ENCODE measurements around the gene MIA.
"Not testable (repeated sequence)": the region's sequence is repeated elsewhere in the genome, so short reads cannot be mapped to it uniquely, and the experiment has no call there.

DNA sequence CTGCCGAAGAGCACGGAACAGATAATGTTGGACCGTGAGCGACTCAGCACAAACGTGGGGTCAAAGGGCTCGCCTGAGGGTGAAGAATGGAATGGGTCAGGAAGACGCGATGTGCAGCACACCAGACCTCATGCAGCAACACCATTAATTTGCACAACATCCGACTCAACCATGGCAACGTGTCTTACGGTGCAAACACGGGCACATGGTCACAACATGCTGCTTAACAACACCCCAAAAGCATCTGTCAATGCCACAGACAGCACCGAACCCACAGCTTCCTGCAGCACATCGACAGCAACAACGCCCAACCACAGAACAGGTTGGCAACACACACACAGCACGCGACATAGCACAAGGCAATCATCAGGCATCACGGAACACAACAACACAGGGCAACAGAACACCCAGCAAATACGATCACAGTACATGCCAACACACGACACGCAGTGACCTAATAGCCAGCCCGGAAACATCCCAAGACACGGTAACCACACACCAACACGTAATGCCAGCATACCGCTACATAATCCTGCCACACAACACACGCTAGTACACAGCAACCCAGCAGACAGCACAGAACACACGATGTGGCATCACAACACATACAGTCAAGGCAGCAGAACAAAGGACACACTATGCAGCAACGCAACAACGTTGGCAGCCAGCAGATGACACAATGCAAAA lies 51.5 kb downstream of the MIA start:
- TF ChIP-seq, protein P1, sequence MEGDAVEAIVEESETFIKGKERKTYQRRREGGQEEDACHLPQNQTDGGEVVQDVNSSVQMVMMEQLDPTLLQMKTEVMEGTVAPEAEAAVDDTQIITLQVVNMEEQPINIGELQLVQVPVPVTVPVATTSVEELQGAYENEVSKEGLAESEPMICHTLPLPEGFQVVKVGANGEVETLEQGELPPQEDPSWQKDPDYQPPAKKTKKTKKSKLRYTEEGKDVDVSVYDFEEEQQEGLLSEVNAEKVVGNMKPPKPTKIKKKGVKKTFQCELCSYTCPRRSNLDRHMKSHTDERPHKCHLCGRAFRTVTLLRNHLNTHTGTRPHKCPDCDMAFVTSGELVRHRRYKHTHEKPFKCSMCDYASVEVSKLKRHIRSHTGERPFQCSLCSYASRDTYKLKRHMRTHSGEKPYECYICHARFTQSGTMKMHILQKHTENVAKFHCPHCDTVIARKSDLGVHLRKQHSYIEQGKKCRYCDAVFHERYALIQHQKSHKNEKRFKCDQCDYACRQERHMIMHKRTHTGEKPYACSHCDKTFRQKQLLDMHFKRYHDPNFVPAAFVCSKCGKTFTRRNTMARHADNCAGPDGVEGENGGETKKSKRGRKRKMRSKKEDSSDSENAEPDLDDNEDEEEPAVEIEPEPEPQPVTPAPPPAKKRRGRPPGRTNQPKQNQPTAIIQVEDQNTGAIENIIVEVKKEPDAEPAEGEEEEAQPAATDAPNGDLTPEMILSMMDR (IDR thresholded peaks at IDR 0.05) = not testable (repeated sequence)
- TF ChIP-seq POLR2A, EP300 (IDR thresholded peaks at IDR 0.05): not testable (repeated sequence)

All from tibial nerve (tissue), 4 donors.